Measurements from ENCODE around the gene AP5S1. TPM values are rescaled to one million over a fixed set of nuclear protein-coding genes. Genes with fewer than 3 reads are reported as not detected.

The AP5S1 gene
- total and polyA plus RNA-seq, 9 of the 15 experiments (the other 6 are each of a cell fraction or from before 2014, with no cell fraction given), result 2.6 to 8.8 (median 4.4) TPM

DNA sequence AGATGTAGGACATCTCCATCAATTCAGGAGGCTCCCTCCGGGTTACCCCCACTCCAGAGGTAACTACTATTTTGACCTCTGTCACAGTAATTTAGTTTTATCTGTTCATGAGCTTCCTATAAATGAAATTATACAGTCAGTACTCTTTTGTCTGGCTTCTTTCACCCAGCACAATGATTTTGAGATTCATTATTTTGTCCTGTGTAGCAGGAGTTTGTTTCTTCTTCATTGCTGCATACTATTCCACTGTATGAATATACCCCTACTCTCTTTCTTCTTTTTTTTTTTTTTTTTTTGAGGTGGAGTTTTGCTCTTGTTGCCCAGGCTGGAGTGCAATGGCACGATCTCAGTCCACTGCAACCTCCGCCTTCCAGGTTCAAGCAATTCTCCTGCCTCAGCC, 11.8 kb upstream of the AP5S1 start (continued):
- TF ChIP-seq, protein P1, sequence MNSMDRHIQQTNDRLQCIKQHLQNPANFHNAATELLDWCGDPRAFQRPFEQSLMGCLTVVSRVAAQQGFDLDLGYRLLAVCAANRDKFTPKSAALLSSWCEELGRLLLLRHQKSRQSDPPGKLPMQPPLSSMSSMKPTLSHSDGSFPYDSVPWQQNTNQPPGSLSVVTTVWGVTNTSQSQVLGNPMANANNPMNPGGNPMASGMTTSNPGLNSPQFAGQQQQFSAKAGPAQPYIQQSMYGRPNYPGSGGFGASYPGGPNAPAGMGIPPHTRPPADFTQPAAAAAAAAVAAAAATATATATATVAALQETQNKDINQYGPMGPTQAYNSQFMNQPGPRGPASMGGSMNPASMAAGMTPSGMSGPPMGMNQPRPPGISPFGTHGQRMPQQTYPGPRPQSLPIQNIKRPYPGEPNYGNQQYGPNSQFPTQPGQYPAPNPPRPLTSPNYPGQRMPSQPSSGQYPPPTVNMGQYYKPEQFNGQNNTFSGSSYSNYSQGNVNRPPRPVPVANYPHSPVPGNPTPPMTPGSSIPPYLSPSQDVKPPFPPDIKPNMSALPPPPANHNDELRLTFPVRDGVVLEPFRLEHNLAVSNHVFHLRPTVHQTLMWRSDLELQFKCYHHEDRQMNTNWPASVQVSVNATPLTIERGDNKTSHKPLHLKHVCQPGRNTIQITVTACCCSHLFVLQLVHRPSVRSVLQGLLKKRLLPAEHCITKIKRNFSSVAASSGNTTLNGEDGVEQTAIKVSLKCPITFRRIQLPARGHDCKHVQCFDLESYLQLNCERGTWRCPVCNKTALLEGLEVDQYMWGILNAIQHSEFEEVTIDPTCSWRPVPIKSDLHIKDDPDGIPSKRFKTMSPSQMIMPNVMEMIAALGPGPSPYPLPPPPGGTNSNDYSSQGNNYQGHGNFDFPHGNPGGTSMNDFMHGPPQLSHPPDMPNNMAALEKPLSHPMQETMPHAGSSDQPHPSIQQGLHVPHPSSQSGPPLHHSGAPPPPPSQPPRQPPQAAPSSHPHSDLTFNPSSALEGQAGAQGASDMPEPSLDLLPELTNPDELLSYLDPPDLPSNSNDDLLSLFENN (IDR thresholded peaks at IDR 0.05; ENCODE audit: low read depth in 2 of 2, low read length in 2 of 2), result no peak
- no peak for TF ChIP-seq DPF2 (IDR thresholded peaks at IDR 0.05)
- TF ChIP-seq ZNF384 (IDR thresholded peaks at IDR 0.05; ENCODE audit: low read depth, low read length), result no peak
- TF ChIP-seq POLR2AphosphoS5 (IDR thresholded peaks at IDR 0.05; ENCODE audit: control insufficient read depth, insufficient read depth, low read depth, low read length), result no peak
- no peak for TF ChIP-seq ETV1 (tag; conservative IDR thresholded peaks at IDR 0.05; ENCODE audit: low read depth)
- no peak for TF ChIP-seq MAFG (tag; conservative IDR thresholded peaks at IDR 0.05)
- TF ChIP-seq ERF (CRISPR knock-in tag; IDR thresholded peaks at IDR 0.05), result no peak
- TF ChIP-seq HOMEZ (CRISPR knock-in tag; IDR thresholded peaks at IDR 0.05), result no peak
- TF ChIP-seq RBM34 (IDR thresholded peaks at IDR 0.05; ENCODE audit: borderline replicate concordance, insufficient read depth, low read length), result no peak
- no peak for TF ChIP-seq ZC3H8 (IDR thresholded peaks at IDR 0.05)
- no peak for TF ChIP-seq TRIM28 (IDR thresholded peaks at IDR 0.05)
- TF ChIP-seq, protein P2, sequence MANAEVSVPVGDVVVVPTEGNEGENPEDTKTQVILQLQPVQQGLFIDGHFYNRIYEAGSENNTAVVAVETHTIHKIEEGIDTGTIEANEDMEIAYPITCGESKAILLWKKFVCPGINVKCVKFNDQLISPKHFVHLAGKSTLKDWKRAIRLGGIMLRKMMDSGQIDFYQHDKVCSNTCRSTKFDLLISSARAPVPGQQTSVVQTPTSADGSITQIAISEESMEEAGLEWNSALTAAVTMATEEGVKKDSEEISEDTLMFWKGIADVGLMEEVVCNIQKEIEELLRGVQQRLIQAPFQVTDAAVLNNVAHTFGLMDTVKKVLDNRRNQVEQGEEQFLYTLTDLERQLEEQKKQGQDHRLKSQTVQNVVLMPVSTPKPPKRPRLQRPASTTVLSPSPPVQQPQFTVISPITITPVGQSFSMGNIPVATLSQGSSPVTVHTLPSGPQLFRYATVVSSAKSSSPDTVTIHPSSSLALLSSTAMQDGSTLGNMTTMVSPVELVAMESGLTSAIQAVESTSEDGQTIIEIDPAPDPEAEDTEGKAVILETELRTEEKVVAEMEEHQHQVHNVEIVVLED (CRISPR knock-in tag; IDR thresholded peaks at IDR 0.05), result no peak
- no peak for TF ChIP-seq SRF (CRISPR knock-in tag; IDR thresholded peaks at IDR 0.05)
- TF ChIP-seq HDAC6 (IDR thresholded peaks at IDR 0.05; ENCODE audit: low read depth, low read length), result no peak
- no peak for TF ChIP-seq SMAD3 (CRISPR knock-in tag; conservative IDR thresholded peaks at IDR 0.05)

All from K562 (cell line).